Activated CD4-positive, alpha-beta T cell treated with anti-CD3 and anti-CD28 coated beads for 36 hours (primary cell): ENCODE results near the gene TMEM35B. TPM values are rescaled to one million over a fixed set of nuclear protein-coding genes. Genes with fewer than 3 reads are reported as not detected.
"Not testable (repeated sequence)": the region's sequence is repeated elsewhere in the genome, so short reads cannot be mapped to it uniquely, and the experiment has no call there.

ENCODE experiments used
- ATAC-seq: fragments of 200-7000 bp; cut with Tn5 transposase; one replicate; pipeline ENCODE4 v1.10.0; 2021; ENCODE audit warnings: mild to moderate bottlenecking, moderate library complexity
- CTCF ChIA-PET: fragments of 350-600 bp; sonication (Branson Sonifier 250); formaldehyde crosslinking; loops from one replicate; lab custom pipeline; 2021; ENCODE audit warnings: antibody characterized with exemption; lab: Charles Lee
- POLR2A ChIA-PET: fragments of 350-600 bp; sonication (Branson Sonifier 250); formaldehyde crosslinking; loops from one replicate; lab custom pipeline; 2021; ENCODE audit warnings: antibody characterized with exemption, inconsistent platforms; lab: Charles Lee
- DNase-seq: peaks from one replicate; pipeline ENCODE4 v3.0.0-alpha.2; 2020
- H3K27ac Mint-ChIP-seq: one replicate; pipeline ENCODE4 v1.8.0; 2021; ENCODE audit warnings: mixed read lengths
- H3K27me3 Mint-ChIP-seq: one replicate; pipeline ENCODE4 v1.8.0; 2021; ENCODE audit warnings: mixed read lengths
- H3K36me3 Mint-ChIP-seq: one replicate; pipeline ENCODE4 v1.8.0; 2021; ENCODE audit warnings: low read depth, mixed read lengths
- H3K4me1 Mint-ChIP-seq: one replicate; pipeline ENCODE4 v1.8.0; 2021; ENCODE audit warnings: mixed read lengths
- H3K4me3 Mint-ChIP-seq: one replicate; pipeline ENCODE4 v1.8.0; 2021; ENCODE audit warnings: mild to moderate bottlenecking, moderate library complexity, mixed read lengths
- H3K9me3 Mint-ChIP-seq: one replicate; pipeline ENCODE4 v1.8.0; 2021; ENCODE audit warnings: low read depth, mixed read lengths
- intact Hi-C, 2 experiments: fragments of 100-400 bp; cut with DNase I in 1 of 2; cut with micrococcal nuclease in 1 of 2; formaldehyde crosslinking; loops; one replicate each; pipeline versions ENCODE4 v1.14.2 to v1.15.1; 2022 to 2024; cut with DNase I, micrococcal nuclease
- total RNA-seq, 2 experiments: library from RNA; stranded (reverse); gene quantifications; one replicate each; pipeline ENCODE4 v1.2.3, GENCODE V29; 2021

The TMEM35B gene
- total RNA-seq, 2 experiments from 2014 or later = 15.8 to 19.0 TPM

DNA sequence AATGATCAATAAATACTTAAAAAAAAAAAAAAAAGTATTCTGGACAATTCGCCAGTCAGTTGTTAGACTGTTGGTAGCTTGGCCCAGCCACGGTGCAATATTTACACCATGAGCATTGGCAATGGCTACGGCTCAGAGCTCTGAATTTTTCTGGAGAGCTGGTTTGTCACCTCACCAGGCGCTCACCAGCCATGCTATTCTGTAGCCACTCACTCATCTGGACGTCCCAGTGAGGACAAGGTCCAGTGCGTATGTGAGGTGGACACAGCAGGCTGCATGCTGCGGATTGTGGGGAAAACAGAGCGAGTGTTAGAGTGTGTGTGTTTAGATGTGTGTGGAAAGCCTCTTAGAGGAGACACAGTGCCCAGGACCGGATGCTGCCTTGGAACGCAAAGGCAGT lies 36.4 kb downstream of the TMEM35B start:
- H3K27ac Mint-ChIP-seq, ATAC-seq, POLR2A ChIA-PET, intact Hi-C loops, H3K27me3 Mint-ChIP-seq, CTCF ChIA-PET, H3K36me3 Mint-ChIP-seq, H3K4me3 Mint-ChIP-seq, DNase-seq, H3K4me1 Mint-ChIP-seq, H3K9me3 Mint-ChIP-seq: not testable (repeated sequence)

GRCh38 chr1:34947641-34948314 lies 37.4 kb downstream of the TMEM35B start:
- intact Hi-C loops, POLR2A ChIA-PET: not testable (repeated sequence)

GRCh38 chr1:34946211-34946610 lies 38.9 kb downstream of the TMEM35B start:
- DNase-seq (no peak), ATAC-seq (no peak)
- Mint-ChIP-seq H3K36me3 (peaks cover 3% of the 10 kb centered on the region), H3K4me1 (no peaks in the 10 kb centered on the region), H3K9me3 (peaks cover 4% of the 10 kb centered on the region), H3K27me3 (peaks cover 14% of the 10 kb centered on the region), H3K4me3 (no peak overlapping the region), H3K27ac (no peak overlapping the region)
- intact Hi-C loops = no loop called here
- CTCF ChIA-PET = no interaction called here
- POLR2A ChIA-PET = no interaction called here

More at GRCh38 chr1:34947641-34948314, 37.4 kb downstream of the TMEM35B start:
- CTCF ChIA-PET, H3K9me3 Mint-ChIP-seq, H3K4me1 Mint-ChIP-seq, H3K4me3 Mint-ChIP-seq, DNase-seq, H3K27me3 Mint-ChIP-seq, ATAC-seq, H3K27ac Mint-ChIP-seq, H3K36me3 Mint-ChIP-seq: not testable (repeated sequence)

GRCh38 chr1:34941798-34942197 lies 43.3 kb downstream of the TMEM35B start:
- H3K27ac Mint-ChIP-seq, H3K4me3 Mint-ChIP-seq, H3K9me3 Mint-ChIP-seq, H3K4me1 Mint-ChIP-seq, H3K36me3 Mint-ChIP-seq, intact Hi-C loops, ATAC-seq, DNase-seq, POLR2A ChIA-PET: not testable (repeated sequence)
- CTCF ChIA-PET = interaction anchor here (0.6 to 1.0 kb wide), 2 partner anchors 17 to 75 kb away, joined by 3 read pairs; no protein-coding TSS in a partner anchor
- peaks cover 14% of the 10 kb centered on the region for H3K27me3 Mint-ChIP-seq

Other genes with a start within 250 kb of the TMEM35B start
- gene GJB5, start 230.3 kb downstream of the TMEM35B start, total RNA-seq = not detected
- gene GJB4, start 225.6 kb downstream of the TMEM35B start, total RNA-seq = not detected
- gene GJB3, start 204.1 kb downstream of the TMEM35B start, total RNA-seq = not detected
- not detected for gene GJA4, start 192.3 kb downstream of the TMEM35B start, total RNA-seq
- gene SMIM12, start 125.6 kb downstream of the TMEM35B start, total RNA-seq = 10 to 100 TPM; 42.4 to 45.0 TPM
- under 1 TPM; 0.63 to 0.66 TPM for gene DLGAP3, start 55.7 kb downstream of the TMEM35B start, total RNA-seq
- 10 to 100 TPM; 16.7 to 17.1 TPM for gene ZMYM6, start 46.6 kb upstream of the TMEM35B start, total RNA-seq
- 1 to 10 TPM; 3.3 to 5.7 TPM for gene ZMYM1, start 94.0 kb upstream of the TMEM35B start, total RNA-seq
- gene SFPQ, start 207.8 kb upstream of the TMEM35B start, total RNA-seq = 100 to 1,000 TPM; 350 to 389 TPM